Stimulated activated CD8-positive, alpha-beta memory T cell treated with anti-CD3 and anti-CD28 coated beads, Interleukin-15, amount 100 ng/mL, for 1 hour (primary cell): ENCODE measurements around the gene MAIP1.
"Not testable (repeated sequence)": the region's sequence is repeated elsewhere in the genome, so short reads cannot be mapped to it uniquely, and the experiment has no call there.

ENCODE experiments used
- DNase-seq: peaks from one replicate; pipeline ENCODE4 v3.0.0-alpha.2; 2020; ENCODE audit warnings: low read depth

MAIP1 gene

GRCh38 chr2:199955339-199956061, at the start of gene MAIP1, which contains the start of gene TYW5:
TSS of gene MAIP1 (plus strand) at chr2:199955582. CDS start at chr2:199955799, 217 bp downstream.
TSS of gene TYW5 (minus strand) at chr2:199955491. CDS start at chr2:199955470, 21 bp downstream.
- DNase-seq = peak; percentile 60

- DNase-seq = no peak
These were observed 48.2 kb upstream of the MAIP1 start for GRCh38 chr2:199907008-199907714.

- no peak for DNase-seq
These were observed 44.9 kb upstream of the MAIP1 start for GRCh38 chr2:199910338-199911051.

GRCh38 chr2:199911052-199911876, 44.1 kb upstream of the MAIP1 start, which contains the start of gene C2orf69:
TSS of gene C2orf69 (plus strand) at chr2:199911293. CDS start at chr2:199911439, 146 bp downstream.
- peak; percentile 83 for DNase-seq

- DNase-seq = no peak
These were observed 43.6 kb upstream of the MAIP1 start for GRCh38 chr2:199911877-199912161.

GRCh38 chr2:199912553-199913114, 42.7 kb upstream of the MAIP1 start:
- DNase-seq = not testable (repeated sequence)

GRCh38 chr2:199914372-199914958, 40.9 kb upstream of the MAIP1 start:
- DNase-seq = no peak

GRCh38 chr2:199916980-199917379, 38.4 kb upstream of the MAIP1 start:
- no peak for DNase-seq

GRCh38 chr2:199922856-199923255, 32.5 kb upstream of the MAIP1 start:
- DNase-seq = no peak

GRCh38 chr2:199923924-199924323, 31.5 kb upstream of the MAIP1 start:
- no peak for DNase-seq

- no peak for DNase-seq
These were observed 28.6 kb upstream of the MAIP1 start for GRCh38 chr2:199926806-199927205.

- DNase-seq = no peak
These were observed 27.2 kb upstream of the MAIP1 start for GRCh38 chr2:199928226-199928625.

GRCh38 chr2:199928626-199929025, 26.8 kb upstream of the MAIP1 start:
- no peak for DNase-seq

GRCh38 chr2:199929262-199929661, 26.1 kb upstream of the MAIP1 start:
- no peak for DNase-seq

GRCh38 chr2:199932312-199932855, 23.0 kb upstream of the MAIP1 start:
- DNase-seq = no peak

GRCh38 chr2:199933466-199933865, 21.9 kb upstream of the MAIP1 start:
- no peak for DNase-seq

- no peak for DNase-seq
These were observed 18.8 kb upstream of the MAIP1 start for GRCh38 chr2:199936554-199936953.

GRCh38 chr2:199940373-199940772, 15.0 kb upstream of the MAIP1 start:
- DNase-seq = no peak

GRCh38 chr2:199943373-199943772, 12.0 kb upstream of the MAIP1 start:
- no peak for DNase-seq

- no peak for DNase-seq
These were observed 9.2 kb upstream of the MAIP1 start for GRCh38 chr2:199946196-199946595.

- no peak for DNase-seq
These were observed 8.5 kb upstream of the MAIP1 start for GRCh38 chr2:199946836-199947235.
